H1 (cell line): ENCODE data around the gene NECAB3. TPM values are rescaled to one million over a fixed set of nuclear protein-coding genes. Genes with fewer than 3 reads are reported as not detected.

ENCODE experiments used
- CTCF ChIA-PET: fragments of 300-600 bp; sonication (Branson Sonifier 250); formaldehyde crosslinking; loops from one replicate; lab custom pipeline; 2021; ENCODE audit not compliant: partially characterized antibody; lab: Charles Lee
- POLR2A ChIA-PET: fragments of 300-600 bp; sonication (Branson Sonifier 250); formaldehyde crosslinking; loops from one replicate; lab custom pipeline; 2021; ENCODE audit warnings: inconsistent platforms; ENCODE audit not compliant: partially characterized antibody; lab: Charles Lee
- DNase-seq, 2 experiments: peaks; one replicate each; pipeline versions ENCODE4 v3.0.0 to v3.0.0-alpha.2; 2010 to 2022; ENCODE audit warnings: low spot score in 2 of 2, low read depth in 1 of 2, mixed read lengths in 1 of 2
- FAIRE-seq: peaks from 2 replicates; lab custom pipeline; 2011; peaks lifted over from hg19 to GRCh38; lab: Jason Lieb, UNC
- H2AFZ ChIP-seq: 2 replicates; pipeline ENCODE4 v1.8.1; 2012; ENCODE audit warnings: low read length, inconsistent platforms
- H2AK5ac ChIP-seq: 2 replicates; pipeline ENCODE4 v1.6.1; 2013; ENCODE audit warnings: low read depth, low read length
- H2BK120ac ChIP-seq: replicated peaks from 2 replicates; pipeline ENCODE3; 2013; ENCODE audit warnings: low read depth, low read length, inconsistent platforms
- H2BK12ac ChIP-seq: 2 replicates; pipeline ENCODE4 v1.6.1; 2013; ENCODE audit warnings: low read depth, low read length
- H2BK15ac ChIP-seq: 2 replicates; pipeline ENCODE4 v1.6.1; 2013; ENCODE audit warnings: low read length
- H2BK20ac ChIP-seq: 2 replicates; pipeline ENCODE4 v1.6.1; 2013; ENCODE audit warnings: low read length
- H2BK5ac ChIP-seq: 2 replicates; pipeline ENCODE4 v1.6.1; 2013; ENCODE audit warnings: low read depth, low read length
- H3K14ac ChIP-seq: 2 replicates; pipeline ENCODE4 v1.6.1; 2013; ENCODE audit warnings: inconsistent platforms; ENCODE audit not compliant: insufficient read length
- H3K18ac ChIP-seq: 2 replicates; pipeline ENCODE4 v1.6.1; 2013; ENCODE audit warnings: low read length; ENCODE audit errors: extremely low read depth
- H3K23ac ChIP-seq: 2 replicates; pipeline ENCODE4 v1.6.1; 2013; ENCODE audit warnings: inconsistent platforms; ENCODE audit not compliant: insufficient read length
- H3K23me2 ChIP-seq: 2 replicates; pipeline ENCODE4 v1.6.1; 2013; ENCODE audit warnings: low read depth, low read length
- H3K27ac ChIP-seq: 2 replicates; pipeline ENCODE4 v1.6.1; 2011; ENCODE audit warnings: low read depth, low read length, inconsistent platforms
- H3K27me3 ChIP-seq, 4 experiments: replicated peaks in 1 of 4; 1 replicate in 1 of 4; 2 replicates in 3 of 4; pipeline versions ENCODE4 v1.6.1 to v1.8.1; 2011 to 2013; ENCODE audit warnings: low read length in 3 of 4, mild to moderate bottlenecking in 3 of 4, inconsistent platforms in 2 of 4, mixed read lengths in 2 of 4, moderate library complexity in 1 of 4; ENCODE audit not compliant: control insufficient read depth in 3 of 4, insufficient read depth in 3 of 4; ENCODE audit errors: extremely low read depth in 1 of 4
- H3K36me3 ChIP-seq, 4 experiments: 2 replicates each; pipeline versions ENCODE4 v1.6.1 to v1.8.1; 2011 to 2013; ENCODE audit warnings: mild to moderate bottlenecking in 4 of 4, low read length in 3 of 4, moderate library complexity in 2 of 4, control low read depth in 1 of 4, inconsistent platforms in 1 of 4; ENCODE audit not compliant: insufficient read depth in 4 of 4, control insufficient read depth in 2 of 4
- H3K4ac ChIP-seq: replicated peaks from 2 replicates; pipeline ENCODE3; 2013; ENCODE audit warnings: low read length, low read depth, mixed read lengths, inconsistent platforms; ENCODE audit not compliant: insufficient read length
- H3K4me1 ChIP-seq, 4 experiments: replicated peaks in 1 of 4; 1 replicate in 1 of 4; 2 replicates in 3 of 4; pipeline versions ENCODE4 v1.6.1 to v1.8.1; 2011 to 2013; ENCODE audit warnings: low read length in 3 of 4, inconsistent platforms in 2 of 4, mixed read lengths in 1 of 4; ENCODE audit not compliant: insufficient read depth in 4 of 4, control insufficient read depth in 3 of 4
- H3K4me2 ChIP-seq, 2 experiments: 2 replicates each; pipeline versions ENCODE4 v1.6.1 to v1.8.1; 2011 to 2013; ENCODE audit warnings: low read depth in 2 of 2, low read length in 2 of 2, control low read depth in 1 of 2, inconsistent platforms in 1 of 2, mild to moderate bottlenecking in 1 of 2; ENCODE audit not compliant: insufficient read depth in 1 of 2
- H3K4me3 ChIP-seq, 4 experiments: fragments of 200-600, 300-600 bp in 1 of 4; sonication (generic), shearing (Covaris generic), sonication (Bioruptor Twin) in 1 of 4; 2 replicates each; pipeline versions ENCODE4 v1.5.1 to v1.8.1; 2011 to 2016; ENCODE audit warnings: low read length in 4 of 4, low read depth in 3 of 4, control low read depth in 2 of 4, inconsistent platforms in 2 of 4, mild to moderate bottlenecking in 2 of 4, mixed read lengths in 1 of 4, moderate library complexity in 1 of 4; ENCODE audit not compliant: insufficient read depth in 2 of 4; ENCODE audit errors: extremely low read depth in 1 of 4
- H3K56ac ChIP-seq: replicated peaks from 2 replicates; pipeline ENCODE3; 2013; ENCODE audit warnings: low read depth, mild to moderate bottlenecking, mixed read lengths, low read length, inconsistent platforms; ENCODE audit not compliant: insufficient read length
- H3K79me1 ChIP-seq: 2 replicates; pipeline ENCODE4 v1.6.1; 2013; ENCODE audit warnings: low read depth, low read length, control low read depth
- H3K79me2 ChIP-seq, 2 experiments: 2 replicates each; pipeline versions ENCODE4 v1.6.1 to v1.8.1; 2012 to 2013; ENCODE audit warnings: low read length in 2 of 2, mild to moderate bottlenecking in 2 of 2, inconsistent platforms in 1 of 2; ENCODE audit not compliant: insufficient read depth in 2 of 2, control insufficient read depth in 1 of 2
- H3K9ac ChIP-seq, 4 experiments: replicated peaks in 1 of 4; 1 replicate in 1 of 4; 2 replicates in 3 of 4; pipeline versions ENCODE4 v1.6.1 to v1.8.1; 2011 to 2013; ENCODE audit warnings: low read depth in 3 of 4, low read length in 3 of 4, control low read depth in 2 of 4, mild to moderate bottlenecking in 2 of 4, moderate library complexity in 2 of 4, inconsistent platforms in 1 of 4; ENCODE audit errors: extremely low read depth in 1 of 4
- H3K9me3 ChIP-seq, 2 experiments: 2 replicates each; pipeline versions ENCODE4 v1.6.1 to v1.8.1; 2012 to 2013; ENCODE audit warnings: mild to moderate bottlenecking in 2 of 2, moderate library complexity in 2 of 2, control low read depth in 1 of 2, inconsistent platforms in 1 of 2, low read depth in 1 of 2, low read length in 1 of 2, mixed read lengths in 1 of 2; ENCODE audit not compliant: insufficient read depth in 2 of 2
- H4K20me1 ChIP-seq, 2 experiments: replicated peaks in 1 of 2; 2 replicates each; pipeline versions ENCODE3 to v1.8.1; 2011 to 2013; ENCODE audit warnings: inconsistent platforms in 2 of 2, low read length in 2 of 2, mild to moderate bottlenecking in 1 of 2; ENCODE audit not compliant: insufficient read depth in 2 of 2, control insufficient read depth in 1 of 2
- H4K5ac ChIP-seq: 2 replicates; pipeline ENCODE4 v1.6.1; 2013; ENCODE audit warnings: low read length, low read depth, mixed read lengths, inconsistent platforms; ENCODE audit not compliant: insufficient read length
- H4K8ac ChIP-seq: 2 replicates; pipeline ENCODE4 v1.8.0; 2013; ENCODE audit warnings: mild to moderate bottlenecking, moderate library complexity, low read length, inconsistent platforms; ENCODE audit not compliant: insufficient read depth; ENCODE audit errors: extremely low read depth
- H4K91ac ChIP-seq: replicated peaks from 2 replicates; pipeline ENCODE3; 2013; ENCODE audit warnings: low read length, mixed read lengths, inconsistent platforms; ENCODE audit not compliant: insufficient read length
- ATF2 ChIP-seq: IDR thresholded peaks from 2 replicates; pipeline ENCODE4 v1.6.1; 2012; ENCODE audit warnings: low read length, inconsistent platforms
- E2F6 ChIP-seq: IDR thresholded peaks from 2 replicates; pipeline ENCODE4 v1.6.1; 2012; ENCODE audit warnings: inconsistent platforms
- FOSL1 ChIP-seq: IDR thresholded peaks from 2 replicates; pipeline ENCODE4 v1.6.1; 2011; ENCODE audit warnings: mild to moderate bottlenecking, low read depth, low read length, moderate library complexity; ENCODE audit not compliant: insufficient read depth
- GTF2F1 ChIP-seq: IDR thresholded peaks from 2 replicates; pipeline ENCODE4 v1.6.1; 2012; ENCODE audit warnings: low read depth, low read length, improper control_type of control experiment, borderline replicate concordance
- HDAC2 ChIP-seq, 2 experiments: fragments of 300-600 bp in 1 of 2; sonication (generic) in 1 of 2; IDR thresholded peaks; 2 replicates each; pipeline ENCODE4 v1.6.1; 2011 to 2012; ENCODE audit warnings: low read depth in 2 of 2, low read length in 2 of 2, mild to moderate bottlenecking in 2 of 2, moderate library complexity in 2 of 2, borderline replicate concordance in 1 of 2, inconsistent platforms in 1 of 2
- JUN ChIP-seq: IDR thresholded peaks from 2 replicates; pipeline ENCODE4 v1.6.1; 2011; ENCODE audit warnings: low read depth, mild to moderate bottlenecking, improper control_type of control experiment, low read length
- RFX5 ChIP-seq: IDR thresholded peaks from 2 replicates; pipeline ENCODE4 v1.6.1; 2011; ENCODE audit warnings: low read depth, low read length, improper control_type of control experiment, borderline replicate concordance
- RXRA ChIP-seq: IDR thresholded peaks from 2 replicates; pipeline ENCODE4 v1.6.1; 2011; ENCODE audit warnings: low read depth, mild to moderate bottlenecking, low read length, moderate library complexity; ENCODE audit not compliant: insufficient read depth
- SAP30 ChIP-seq: fragments of 300-600 bp; sonication (generic); IDR thresholded peaks from 2 replicates; pipeline ENCODE4 v1.7.1; 2012; ENCODE audit warnings: low read length, moderate library complexity, mild to moderate bottlenecking, inconsistent platforms; ENCODE audit not compliant: insufficient read depth, insufficient replicate concordance
- SIRT6 ChIP-seq: IDR thresholded peaks from one replicate; pipeline ENCODE4 v1.7.1; 2012; ENCODE audit warnings: low read length, inconsistent platforms
- SIX5 ChIP-seq: IDR thresholded peaks from 2 replicates; pipeline ENCODE4 v1.6.1; 2011; ENCODE audit warnings: mild to moderate bottlenecking, low read depth, low read length
- TEAD4 ChIP-seq: IDR thresholded peaks from 2 replicates; pipeline ENCODE4 v1.6.1; 2012; ENCODE audit warnings: low read depth, low read length, inconsistent platforms, mixed read lengths
- WGBS, 2 experiments: shearing (Covaris generic) in 1 of 2; methylation state at CpG; one replicate each; pipeline versions ENCODE4 v1.1.6 to v1.1.7; 2013 to 2015; ENCODE audit warnings: low lambda C conversion rate in 2 of 2, mixed read lengths in 2 of 2, inconsistent platforms in 1 of 2, low coverage in 1 of 2, missing lambda C conversion rate in 1 of 2; ENCODE audit not compliant: insufficient replicate concordance in 2 of 2, insufficient coverage in 1 of 2, insufficient read length in 1 of 2; ENCODE audit errors: extremely low coverage in 1 of 2, missing lambda C conversion rate in 1 of 2; 5-methylcytosine and 5-hydroxymethylcytosine counted together
- polyA plus RNA-seq, 7 experiments: library from polyadenylated mRNA; depleted of rRNA in 3 of 7; stranded (reverse) in 5 of 7; unstranded in 2 of 7; fragments of >200 nt in 5 of 7; fragments of 200-250 nt in 2 of 7; gene quantifications; 1 replicate in 5 of 7; 2 replicates in 1 of 7; 4 replicates in 1 of 7; pipeline versions ENCODE4 v1.2.1 to v1.2.3, GENCODE V29; 2011 to 2013; ENCODE audit warnings: missing spikeins in 2 of 7, mixed read lengths in 2 of 7
- total RNA-seq: library from RNA; stranded (reverse); fragmentation: NEBNext Ultra II Directional; extraction: Animal tissue kit (Norgen Biotek cat#: 25700); gene quantifications from 2 replicates; pipeline ENCODE4 v1.2.1, GENCODE V29; 2021

The NECAB3 gene
- total and polyA plus RNA-seq, 2 of the 8 experiments (the other 6 are each of a cell fraction or from before 2014, with no cell fraction given) = 20.5 to 46.2 TPM

DNA sequence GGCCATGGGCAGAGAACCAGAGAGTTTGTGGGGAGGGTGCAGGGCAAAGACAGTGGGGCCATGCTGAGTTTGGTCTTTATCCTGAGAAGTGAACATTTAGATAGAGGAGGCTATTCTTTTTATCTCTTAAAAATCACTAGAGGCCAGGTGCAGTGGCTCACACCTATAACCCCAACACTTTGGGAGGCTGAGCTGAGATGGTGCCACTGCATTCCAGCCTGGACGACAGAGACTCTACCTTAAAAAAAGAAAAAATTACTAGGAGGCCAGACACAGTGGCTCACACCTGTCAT is 37.2 kb upstream of the NECAB3 start:
- Histone ChIP-seq H2AFZ (no peak overlapping the region), H3K9me3 (no peaks in the 10 kb centered on the region), H3K4me1 (peaks cover 4 to 9% (median 6%) of the 10 kb centered on the region in 4 experiments), H4K5ac (no peak overlapping the region), H3K9ac (no peak overlapping the region), H2BK5ac (no peak overlapping the region), H3K18ac (no peak overlapping the region), H3K4me2 (no peak overlapping the region), H3K4ac (no peak overlapping the region), H2BK20ac (no peak overlapping the region), H2BK15ac (no peak overlapping the region), H3K79me1 (no peaks in the 10 kb centered on the region), H2BK120ac (no peak overlapping the region), H3K23ac (no peak overlapping the region), H2BK12ac (peak overlapping the region; percentile 80; the same call in 1 of the 2 replicates), H4K8ac (no peak overlapping the region), H3K27ac (no peak overlapping the region), H3K14ac (no peak overlapping the region), H3K56ac (no peak overlapping the region), H4K91ac (no peak overlapping the region), H3K4me3 (no peak overlapping the region), H2AK5ac (no peak overlapping the region), H4K20me1 (no peaks in the 10 kb centered on the region), H3K79me2 (no peaks in the 10 kb centered on the region), H3K27me3 (no peaks in the 10 kb centered on the region), H3K36me3 (no peaks in the 10 kb centered on the region; a peak in 1 of 8 replicates), H3K23me2 (peaks cover 6% of the 10 kb centered on the region; the same call in 1 of the 2 replicates)
- CTCF ChIA-PET = no interaction called here
- FAIRE-seq = no peak
- 91% methylated on average over 1 of the region's 1 CpG; no CpG with 5 or more reads in 1 of the 2 experiments for WGBS, 2 experiments
- POLR2A ChIA-PET = interaction anchor here (1.2 to 1.5 kb wide), 2 partner anchors 8 to 32 kb away, joined by 4 to 6 read pairs; partner anchors contain the start of gene PXMP4
- DNase-seq = no peak
- TF ChIP-seq E2F6 (no peak), SIX5 (no peak), TEAD4 (no peak), FOSL1 (no peak), SIRT6 (no peak), GTF2F1 (no peak), SAP30 (no peak), HDAC2 (IDR thresholded peaks at IDR 0.05; ENCODE audit: borderline replicate concordance in 1 of 2, low read depth in 2 of 2, low read length in 2 of 2) (no peak), RFX5 (no peak), RXRA (no peak), ATF2 (no peak), JUN (no peak)
